GM18519 (cell line): Measurements from ENCODE around the gene ZMAT2.
"Not testable (repeated sequence)": the region's sequence is repeated elsewhere in the genome, so short reads cannot be mapped to it uniquely, and the experiment has no call there.

Experiments
- ATAC-seq: cut with Tn5 transposase; IDR thresholded peaks from one replicate; pipeline ENCODE4 v1.9.1; 2021; ENCODE audit warnings: mild to moderate bottlenecking, moderate library complexity; ENCODE audit not compliant: unreplicated experiment, low FRiP score

Gene ZMAT2, protein sequence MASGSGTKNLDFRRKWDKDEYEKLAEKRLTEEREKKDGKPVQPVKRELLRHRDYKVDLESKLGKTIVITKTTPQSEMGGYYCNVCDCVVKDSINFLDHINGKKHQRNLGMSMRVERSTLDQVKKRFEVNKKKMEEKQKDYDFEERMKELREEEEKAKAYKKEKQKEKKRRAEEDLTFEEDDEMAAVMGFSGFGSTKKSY

GRCh38 chr5:140700177-140701144, at the start of gene ZMAT2:
ZMAT2 (plus strand) TSS chr5:140700447; CDS start chr5:140700461, 14 bp downstream.
- peak; percentile 96 for ATAC-seq

DNA sequence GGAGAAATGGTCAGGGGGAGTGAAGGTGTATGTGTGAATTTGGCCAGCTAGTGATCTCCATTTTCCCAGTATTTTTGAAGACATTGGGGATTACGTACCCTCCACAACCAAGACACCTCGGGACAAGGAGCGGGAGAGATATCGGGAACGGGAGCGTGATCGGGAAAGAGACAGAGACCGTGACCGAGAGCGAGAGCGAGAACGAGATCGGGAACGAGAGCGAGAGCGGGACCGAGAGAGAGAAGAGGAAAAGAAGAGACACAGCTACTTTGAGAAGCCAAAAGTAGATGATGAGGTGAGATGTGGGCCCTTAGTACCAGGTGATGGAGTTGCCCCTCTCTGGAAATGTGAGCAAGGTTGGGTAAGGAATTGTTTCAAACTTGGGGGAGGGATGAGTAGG, 41.4 kb upstream of the ZMAT2 start:
- no peak for ATAC-seq

- ATAC-seq, result not testable (repeated sequence)
Measured at GRCh38 chr5:140660371-140660770, 39.9 kb upstream of the ZMAT2 start.

- no peak for ATAC-seq
Measured at GRCh38 chr5:140664030-140664358, 36.3 kb upstream of the ZMAT2 start.

DNA sequence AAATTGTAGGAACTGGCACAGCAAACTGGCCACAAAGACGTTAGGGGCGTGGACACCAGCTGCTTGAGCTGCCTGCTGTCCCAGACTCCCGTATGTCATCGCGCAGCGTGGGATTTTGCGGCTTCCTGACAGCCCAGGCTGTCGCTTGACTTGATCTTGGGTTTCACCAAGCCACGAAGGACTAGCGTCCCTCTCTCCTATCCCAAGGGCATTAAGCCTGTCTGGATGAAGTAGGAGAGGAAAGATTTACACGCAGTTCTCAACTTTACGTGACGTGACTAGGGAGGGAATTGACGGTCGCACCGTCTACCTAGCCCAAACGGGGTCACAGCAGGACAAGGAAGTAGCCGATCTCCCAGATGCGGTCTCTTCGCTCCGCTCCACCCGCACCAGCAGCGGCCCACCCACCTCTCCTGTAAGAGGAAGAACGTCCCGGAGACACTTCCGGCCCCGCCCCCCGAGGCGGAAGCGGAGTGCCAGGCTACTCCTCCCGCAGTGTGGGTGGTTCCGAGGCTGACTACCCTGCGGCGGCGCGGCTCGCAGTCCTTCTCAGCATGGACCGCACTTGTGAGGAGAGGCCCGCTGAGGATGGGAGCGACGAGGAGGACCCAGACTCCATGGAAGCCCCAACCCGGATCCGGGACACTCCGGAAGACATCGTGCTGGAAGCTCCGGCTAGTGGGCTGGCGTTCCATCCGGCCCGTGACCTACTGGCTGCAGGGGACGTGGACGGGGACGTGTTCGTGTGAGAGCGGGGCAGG, 35.7 kb upstream of the ZMAT2 start, which contains the start of gene WDR55:
WDR55 (plus strand) TSS at position 546 of the 761 bp plus-strand sequence; CDS start at position 555, 9 bp downstream.
- ATAC-seq, result peak; percentile 91

DNA sequence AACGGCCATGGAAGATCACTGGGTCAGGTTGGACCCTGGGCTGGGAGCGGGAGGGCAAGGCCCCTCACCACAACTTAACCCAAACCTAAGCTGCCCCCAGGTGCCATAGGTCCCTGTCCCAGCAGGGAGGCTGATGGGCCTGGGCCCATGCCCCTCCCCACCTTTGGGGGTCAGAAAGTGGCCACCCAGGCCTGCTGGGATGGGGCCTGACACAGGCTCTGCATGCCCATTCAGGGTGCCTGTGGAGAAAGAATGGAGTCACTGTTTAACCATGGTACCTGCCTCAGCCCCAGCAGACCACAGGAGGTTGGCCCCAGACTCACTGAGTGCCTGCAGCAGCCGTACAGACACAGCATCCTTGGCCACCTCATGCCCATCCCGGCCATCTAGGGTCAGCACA, 29.2 kb upstream of the ZMAT2 start:
- ATAC-seq, result not testable (repeated sequence)

DNA sequence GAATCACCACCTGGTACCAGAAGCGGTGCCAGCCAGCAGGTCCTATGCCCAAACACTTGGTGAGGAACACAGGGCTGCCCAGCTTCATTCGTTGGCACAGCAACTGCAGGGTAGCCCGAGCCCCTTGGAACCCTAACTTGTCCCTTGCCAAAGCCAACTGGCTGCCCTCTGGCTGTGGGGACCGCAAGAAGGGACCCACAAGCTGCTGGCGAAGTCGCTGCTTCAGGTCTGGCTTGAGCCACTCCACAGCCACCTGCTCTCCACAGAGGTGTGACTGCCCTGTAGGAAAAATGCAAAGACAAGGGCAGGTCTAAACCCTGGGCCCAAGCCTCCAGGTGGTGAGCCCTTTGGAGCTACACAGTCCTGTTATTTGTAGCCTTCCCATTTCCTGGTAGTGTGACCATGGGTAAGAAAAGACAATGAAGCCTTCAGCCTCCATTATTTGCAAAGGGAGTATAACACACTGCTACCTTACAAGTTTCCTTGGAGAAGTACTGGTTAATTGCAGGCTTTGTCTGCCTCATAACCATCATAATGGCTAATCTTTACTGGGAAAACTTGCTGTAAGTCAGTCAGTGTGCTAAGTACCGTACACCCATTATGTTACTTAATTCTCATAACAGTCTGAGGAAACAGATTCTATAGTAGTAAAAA, 28.6 kb upstream of the ZMAT2 start:
- no peak for ATAC-seq

- ATAC-seq, result no peak
Measured at GRCh38 chr5:140672455-140673186, 27.6 kb upstream of the ZMAT2 start.

DNA sequence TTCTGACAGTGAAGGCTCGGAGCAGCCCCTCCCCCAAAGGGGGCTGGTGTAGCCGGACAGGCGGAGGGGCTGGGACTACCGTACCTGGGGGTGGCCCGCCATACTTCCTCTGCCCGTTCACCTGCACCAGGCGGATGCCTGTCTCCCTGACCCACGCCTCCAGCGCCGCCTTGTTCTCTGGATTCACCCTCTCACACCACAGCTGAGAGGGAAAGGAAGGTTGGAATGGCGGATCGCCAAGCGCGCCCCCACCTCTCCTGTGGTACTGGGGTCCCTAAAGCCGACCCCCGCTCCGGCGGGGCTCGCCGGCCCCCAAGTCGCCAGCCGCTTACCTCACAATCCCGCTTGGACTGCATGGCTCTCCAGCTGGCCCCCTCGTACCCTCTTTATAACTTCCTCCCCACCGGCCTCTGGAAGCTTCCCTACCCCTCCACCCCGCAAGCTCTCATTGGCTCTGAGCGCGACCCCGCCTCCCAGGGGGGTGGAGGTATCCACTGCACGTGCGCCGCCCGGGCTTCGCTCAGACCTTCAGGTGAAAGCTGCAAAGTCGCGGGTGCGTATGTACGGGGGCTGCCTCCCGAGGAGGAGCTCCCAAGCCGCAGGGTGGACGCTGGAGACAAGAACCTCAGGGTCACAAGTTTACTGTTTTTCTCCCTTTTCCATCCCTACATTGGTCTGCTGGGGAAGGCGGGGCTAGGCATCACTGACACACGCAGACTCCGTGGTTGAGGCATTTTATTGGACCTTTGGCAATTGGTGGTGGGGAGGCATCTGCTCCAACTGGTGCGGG, 26.9 kb upstream of the ZMAT2 start, which contains the start of gene DND1:
DND1 (minus strand) TSS at position 390 of the 790 bp plus-strand sequence; CDS start at position 356, 34 bp downstream.
- ATAC-seq, result no peak

GRCh38 chr5:140674211-140674610, 26.0 kb upstream of the ZMAT2 start:
- ATAC-seq, result no peak

- no peak for ATAC-seq
Measured at GRCh38 chr5:140674629-140675028, 25.6 kb upstream of the ZMAT2 start.

DNA sequence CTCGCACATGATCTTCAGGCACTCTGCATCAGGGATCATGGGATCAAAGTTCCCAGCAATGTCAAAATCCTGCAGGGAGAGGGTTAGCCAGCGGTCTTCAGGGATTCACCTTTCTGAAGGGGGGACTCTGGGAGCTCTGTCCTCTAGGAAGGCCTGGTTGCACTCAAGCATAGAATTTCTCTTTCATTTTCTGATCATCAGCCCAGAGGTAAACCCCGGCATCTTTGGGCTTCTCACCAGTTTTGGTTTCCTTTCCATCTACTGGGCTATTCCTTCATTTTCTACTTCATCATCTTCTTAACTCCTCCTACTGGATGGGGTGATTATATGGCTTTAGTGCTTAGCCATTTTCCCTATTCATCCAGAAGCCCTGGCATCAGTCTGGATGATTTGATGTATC, 22.3 kb upstream of the ZMAT2 start:
- no peak for ATAC-seq

GRCh38 chr5:140678993-140679392, 21.3 kb upstream of the ZMAT2 start:
- ATAC-seq, result no peak

DNA sequence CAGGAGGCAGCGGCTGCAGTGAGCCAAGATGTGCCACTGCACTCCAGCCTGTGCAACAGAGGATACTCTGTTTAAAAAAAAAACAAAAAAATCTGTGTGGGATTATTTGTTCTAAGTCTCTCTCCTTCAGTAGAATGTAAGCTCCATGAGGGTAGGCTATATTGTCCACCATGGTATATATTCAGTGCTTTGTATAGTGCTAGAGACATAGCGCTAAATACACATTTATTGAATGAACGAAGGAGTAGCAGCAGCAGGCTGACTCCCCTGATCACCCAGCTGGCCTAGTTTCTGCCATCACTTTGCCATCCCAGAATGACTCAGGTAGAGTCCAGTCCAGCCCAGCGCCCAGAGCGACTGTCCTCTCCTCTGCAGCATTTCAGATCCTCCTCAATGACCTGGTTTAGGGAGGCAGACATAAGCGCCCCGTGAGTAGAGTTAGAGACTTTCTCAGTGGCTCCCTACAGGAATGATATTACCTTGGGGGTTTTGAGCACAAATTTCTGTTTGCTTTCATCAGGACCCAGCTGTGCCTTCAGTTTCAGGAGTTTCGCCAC, 9.8 kb upstream of the ZMAT2 start:
- no peak for ATAC-seq

DNA sequence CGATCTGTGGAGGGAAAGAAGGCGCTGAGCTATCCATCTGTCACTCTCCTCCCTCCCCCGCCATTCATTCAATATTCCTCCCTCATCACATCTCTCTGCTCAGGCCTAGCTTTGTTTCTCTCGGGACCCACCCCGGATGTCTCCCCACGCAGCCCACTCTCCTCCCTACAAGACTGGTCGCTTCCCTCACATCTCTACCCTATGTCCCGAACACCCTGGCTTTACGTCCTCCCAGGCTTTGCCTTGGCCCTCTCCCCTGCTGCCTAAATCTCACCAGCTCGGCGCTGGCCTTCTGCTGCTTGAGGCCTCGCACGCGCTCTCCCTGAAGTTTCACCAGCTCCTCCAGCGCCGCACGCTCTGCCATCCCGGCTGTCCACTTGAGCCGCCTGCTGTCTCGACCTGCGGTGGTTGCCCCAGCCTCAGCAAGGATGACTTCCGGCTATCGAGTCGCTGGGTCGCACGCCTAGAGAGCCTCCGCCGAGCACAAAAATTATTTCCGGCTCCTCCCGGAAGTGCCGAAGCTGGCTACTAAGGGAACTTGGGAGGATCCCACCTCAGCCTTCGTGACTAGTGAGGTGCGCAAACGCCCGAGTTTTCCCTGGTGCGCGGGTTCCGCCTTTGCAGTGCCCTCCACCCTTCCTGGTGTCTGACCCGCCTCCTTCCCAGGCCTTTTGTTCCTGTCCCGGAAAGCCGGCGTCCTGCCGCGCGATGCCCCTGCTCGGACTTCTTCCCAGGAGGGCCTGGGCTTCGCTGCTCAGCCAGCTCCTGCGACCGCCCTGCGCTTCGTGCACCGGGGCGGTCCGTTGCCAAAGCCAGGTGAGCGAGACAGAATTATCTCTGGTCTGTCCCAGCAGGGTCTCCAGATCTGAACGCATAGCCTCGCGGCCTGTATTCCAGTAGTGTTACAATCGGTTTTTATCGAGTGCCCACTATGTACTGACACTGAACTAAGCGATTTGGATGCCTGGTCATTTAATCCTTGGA, 9.0 kb upstream of the ZMAT2 start, which contains the start of the genes HARS1 and HARS2:
HARS1 (minus strand) TSS at position 430 of the 984 bp plus-strand sequence; CDS start at position 364, 66 bp downstream.
HARS2 (plus strand) TSS at position 515 of the 984 bp plus-strand sequence; CDS start at position 709, 194 bp downstream.
- ATAC-seq, result peak; percentile 96

DNA sequence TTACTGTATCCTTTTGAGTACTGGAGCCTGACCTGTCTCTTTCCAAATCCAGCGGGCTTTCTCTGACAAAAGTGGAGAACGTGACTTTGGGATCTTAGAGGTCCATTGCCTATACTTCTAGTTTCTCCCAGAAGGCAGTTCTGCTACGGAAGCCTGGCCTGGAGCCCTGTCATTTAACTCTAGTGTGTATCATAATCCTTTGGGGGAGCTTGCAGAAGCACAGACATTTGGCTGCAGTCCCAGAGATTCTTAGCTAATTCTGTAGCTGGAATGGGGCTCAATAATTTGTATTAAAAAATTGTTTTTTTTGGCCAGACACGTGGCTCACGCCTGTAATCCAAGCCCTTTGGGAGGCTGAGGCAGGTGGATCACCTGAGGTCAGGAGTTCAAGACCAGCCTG, 6.0 kb upstream of the ZMAT2 start:
- ATAC-seq, result no peak

GRCh38 chr5:140696891-140697492, 3.3 kb upstream of the ZMAT2 start:
- ATAC-seq, result no peak
